Thyroid gland (tissue), 4 donors: ENCODE data around the gene GLIS2. TPM values are rescaled to one million over a fixed set of nuclear protein-coding genes. Genes with fewer than 3 reads are reported as not detected.

ENCODE experiments used
- DNase-seq, 2 donors: peaks; one replicate each; pipeline ENCODE4 v3.0.0-alpha.2; 2019
- H3K27ac ChIP-seq, 3 donors: fragments of 200-600 bp; sonication (generic); 1 replicate in 2 of 3; 2 replicates in 1 of 3; pipeline ENCODE4 v1.5.1; 2016 to 2019; ENCODE audit warnings: mild to moderate bottlenecking in 1 of 3, moderate library complexity in 1 of 3
- H3K27me3 ChIP-seq: fragments of 200-600 bp; sonication (generic); one replicate; pipeline ENCODE4 v1.5.1; 2019
- H3K36me3 ChIP-seq, 2 donors: fragments of 200-600 bp; sonication (generic); one replicate each; pipeline ENCODE4 v1.5.1; 2016 to 2019
- H3K4me1 ChIP-seq, 2 donors: fragments of 200-600 bp; sonication (generic); one replicate each; pipeline ENCODE4 v1.5.1; 2017 to 2019
- H3K4me3 ChIP-seq, 3 donors: fragments of 200-600 bp; sonication (generic); replicated peaks in 1 of 3; 1 replicate in 2 of 3; 2 replicates in 1 of 3; pipeline ENCODE4 v1.5.1; 2016; ENCODE audit warnings: mild to moderate bottlenecking in 1 of 3
- H3K9me3 ChIP-seq: fragments of 200-600 bp; sonication (generic); one replicate; pipeline ENCODE4 v1.5.1; 2017
- POLR2A ChIP-seq, 2 donors: fragments of 450-650 bp; IDR thresholded peaks; one replicate each; pipeline ENCODE4 v1.6.1; 2017; ENCODE audit warnings: antibody characterized with exemption in 2 of 2, mild to moderate bottlenecking in 2 of 2, moderate library complexity in 1 of 2
- WGBS, 2 donors: methylation state at CpG; one replicate each; pipeline ENCODE4 v1.1.5; 2017; 5-methylcytosine and 5-hydroxymethylcytosine counted together
- intact Hi-C: fragments of 100-400 bp; cut with DNase I; formaldehyde crosslinking; loops from one replicate; pipeline ENCODE4 v1.15.1; 2023
- total RNA-seq, 4 donors: library from RNA; depleted of rRNA; stranded (reverse); fragments of >200 nt; gene quantifications; one replicate each; pipeline ENCODE4 v1.2.3, GENCODE V29; 2016
- TF ChIP-seq, protein P1 (sequence below), 6 experiments: fragments of 200-600 bp in 3 of 6; fragments of 450-650 bp in 3 of 6; sonication (generic) in 3 of 6; IDR thresholded peaks; one replicate each; pipeline ENCODE4 v1.5.1; 2016 to 2019; ENCODE audit warnings: antibody characterized with exemption in 6 of 6, mild to moderate bottlenecking in 2 of 6, inconsistent platforms in 1 of 6, moderate library complexity in 1 of 6

The GLIS2 gene
- total RNA-seq, 4 donors from 2014 or later = 5.5 to 7.6 (median 6.7) TPM

DNA sequence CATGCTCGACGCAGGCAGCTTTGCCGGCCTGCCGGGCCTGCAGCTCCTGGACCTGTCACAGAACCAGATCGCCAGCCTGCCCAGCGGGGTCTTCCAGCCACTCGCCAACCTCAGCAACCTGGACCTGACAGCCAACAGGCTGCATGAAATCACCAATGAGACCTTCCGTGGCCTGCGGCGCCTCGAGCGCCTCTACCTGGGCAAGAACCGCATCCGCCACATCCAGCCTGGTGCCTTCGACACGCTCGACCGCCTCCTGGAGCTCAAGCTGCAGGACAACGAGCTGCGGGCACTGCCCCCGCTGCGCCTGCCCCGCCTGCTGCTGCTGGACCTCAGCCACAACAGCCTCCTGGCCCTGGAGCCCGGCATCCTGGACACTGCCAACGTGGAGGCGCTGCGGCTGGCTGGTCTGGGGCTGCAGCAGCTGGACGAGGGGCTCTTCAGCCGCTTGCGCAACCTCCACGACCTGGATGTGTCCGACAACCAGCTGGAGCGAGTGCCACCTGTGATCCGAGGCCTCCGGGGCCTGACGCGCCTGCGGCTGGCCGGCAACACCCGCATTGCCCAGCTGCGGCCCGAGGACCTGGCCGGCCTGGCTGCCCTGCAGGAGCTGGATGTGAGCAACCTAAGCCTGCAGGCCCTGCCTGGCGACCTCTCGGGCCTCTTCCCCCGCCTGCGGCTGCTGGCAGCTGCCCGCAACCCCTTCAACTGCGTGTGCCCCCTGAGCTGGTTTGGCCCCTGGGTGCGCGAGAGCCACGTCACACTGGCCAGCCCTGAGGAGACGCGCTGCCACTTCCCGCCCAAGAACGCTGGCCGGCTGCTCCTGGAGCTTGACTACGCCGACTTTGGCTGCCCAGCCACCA, 65.4 kb downstream of the GLIS2 start:
- intact Hi-C loops = no loop called here
- DNase-seq = peak; percentile 99
- Histone ChIP-seq H3K27ac (peak overlapping the region; percentile 88 to 98 (median 92)), H3K36me3 (peaks cover 0 to 12% of the 10 kb centered on the region in 2 donors), H3K4me3 (no peak overlapping the region), H3K4me1 (peaks cover 57 to 67% of the 10 kb centered on the region in 2 donors), H3K27me3 (no peaks in the 10 kb centered on the region), H3K9me3 (no peaks in the 10 kb centered on the region)
- TF ChIP-seq POLR2A (IDR thresholded peaks at IDR 0.05) = peak in 1 of 2 donors; percentile 8
- TF ChIP-seq, protein P1, sequence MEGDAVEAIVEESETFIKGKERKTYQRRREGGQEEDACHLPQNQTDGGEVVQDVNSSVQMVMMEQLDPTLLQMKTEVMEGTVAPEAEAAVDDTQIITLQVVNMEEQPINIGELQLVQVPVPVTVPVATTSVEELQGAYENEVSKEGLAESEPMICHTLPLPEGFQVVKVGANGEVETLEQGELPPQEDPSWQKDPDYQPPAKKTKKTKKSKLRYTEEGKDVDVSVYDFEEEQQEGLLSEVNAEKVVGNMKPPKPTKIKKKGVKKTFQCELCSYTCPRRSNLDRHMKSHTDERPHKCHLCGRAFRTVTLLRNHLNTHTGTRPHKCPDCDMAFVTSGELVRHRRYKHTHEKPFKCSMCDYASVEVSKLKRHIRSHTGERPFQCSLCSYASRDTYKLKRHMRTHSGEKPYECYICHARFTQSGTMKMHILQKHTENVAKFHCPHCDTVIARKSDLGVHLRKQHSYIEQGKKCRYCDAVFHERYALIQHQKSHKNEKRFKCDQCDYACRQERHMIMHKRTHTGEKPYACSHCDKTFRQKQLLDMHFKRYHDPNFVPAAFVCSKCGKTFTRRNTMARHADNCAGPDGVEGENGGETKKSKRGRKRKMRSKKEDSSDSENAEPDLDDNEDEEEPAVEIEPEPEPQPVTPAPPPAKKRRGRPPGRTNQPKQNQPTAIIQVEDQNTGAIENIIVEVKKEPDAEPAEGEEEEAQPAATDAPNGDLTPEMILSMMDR (IDR thresholded peaks at IDR 0.05) = peak in 2 of 6 experiments; percentile 21 to 39
- WGBS, 2 donors = 80 to 92% methylated on average over 8 to 21 of the region's 59 CpGs

GRCh38 chr16:4381935-4382794, 66.3 kb downstream of the GLIS2 start:
- peaks cover 48 to 66% of the 10 kb centered on the region in 2 donors for H3K4me1 ChIP-seq
- intact Hi-C loops = no loop called here
- no peaks in the 10 kb centered on the region for H3K27me3 ChIP-seq
- WGBS, 2 donors = 94 to 95% methylated on average over 28 to 35 of the region's 55 CpGs
- no peak for TF ChIP-seq POLR2A (IDR thresholded peaks at IDR 0.05)
- TF ChIP-seq, protein P1 (IDR thresholded peaks at IDR 0.05) = no peak
- no peaks in the 10 kb centered on the region for H3K9me3 ChIP-seq
- no peak for DNase-seq
- H3K36me3 ChIP-seq = peaks cover 0 to 12% of the 10 kb centered on the region in 2 donors
- H3K4me3 ChIP-seq = no peak overlapping the region
- H3K27ac ChIP-seq = peak overlapping the region; percentile 88 to 98 (median 92)

- H3K9me3 ChIP-seq = no peaks in the 10 kb centered on the region
- no peak for DNase-seq
- peak overlapping the region in 2 of 3 donors; percentile 88 to 98 for H3K27ac ChIP-seq
- peaks cover 41 to 62% of the 10 kb centered on the region in 2 donors for H3K4me1 ChIP-seq
- no peak overlapping the region for H3K4me3 ChIP-seq
- TF ChIP-seq POLR2A (IDR thresholded peaks at IDR 0.05) = no peak
- TF ChIP-seq, protein P1 (IDR thresholded peaks at IDR 0.05) = no peak
- H3K36me3 ChIP-seq = peaks cover 0 to 12% of the 10 kb centered on the region in 2 donors
- no peaks in the 10 kb centered on the region for H3K27me3 ChIP-seq
- 85 to 93% methylated on average over 18 to 21 of the region's 21 CpGs for WGBS, 2 donors
- intact Hi-C loops = no loop called here
These were observed 67.0 kb downstream of the GLIS2 start for GRCh38 chr16:4382795-4383357.

DNA sequence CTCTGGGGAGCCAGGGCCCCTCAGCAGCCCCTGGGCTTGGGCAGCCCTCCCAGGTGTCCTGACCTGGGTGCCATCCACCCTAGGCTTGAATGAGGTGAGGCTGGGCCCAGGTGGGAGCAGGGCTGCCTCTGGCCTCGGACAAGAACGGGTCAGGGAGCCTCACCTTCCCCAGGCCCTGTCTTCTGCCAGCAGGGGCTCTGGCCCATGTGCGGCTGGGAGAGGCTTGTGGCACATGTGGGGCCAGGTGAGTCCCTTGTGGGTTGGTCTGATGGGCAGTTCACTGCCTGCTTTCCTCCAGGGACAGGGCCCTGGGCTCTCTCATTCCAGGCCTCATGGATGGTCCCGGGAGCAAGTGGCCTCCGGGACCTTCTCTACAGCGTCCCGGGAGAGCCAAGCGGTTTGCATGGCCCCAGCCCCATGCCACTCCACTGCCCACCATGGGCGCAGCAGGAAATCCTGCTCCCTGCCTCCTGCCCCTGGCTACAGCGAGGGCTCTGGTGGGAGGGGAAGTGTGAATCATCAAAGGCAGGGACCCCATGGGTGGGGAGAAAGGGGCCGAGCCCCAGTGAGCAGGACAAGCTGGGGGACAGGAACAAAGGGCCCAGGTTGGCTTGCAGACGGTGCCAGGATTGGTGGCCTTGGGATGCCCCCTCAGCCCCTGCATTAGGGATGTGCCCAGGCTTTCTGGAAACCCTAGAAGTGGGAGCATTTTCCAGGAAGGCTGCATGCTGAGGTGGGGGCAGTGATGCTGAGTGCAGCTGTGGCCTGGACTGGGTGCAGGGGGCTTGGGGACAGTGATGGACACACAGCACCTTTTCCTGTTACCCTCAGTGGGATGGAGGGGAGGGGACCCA, 68.0 kb downstream of the GLIS2 start:
- Histone ChIP-seq H3K27me3 (no peaks in the 10 kb centered on the region), H3K4me1 (peaks cover 34 to 53% of the 10 kb centered on the region in 2 donors), H3K27ac (peak overlapping the region in 1 of 3 donors; percentile 98), H3K36me3 (peaks cover 0 to 12% of the 10 kb centered on the region in 2 donors), H3K4me3 (no peak overlapping the region), H3K9me3 (no peaks in the 10 kb centered on the region)
- no peak for DNase-seq
- TF ChIP-seq, protein P1 (IDR thresholded peaks at IDR 0.05) = no peak
- no peak for TF ChIP-seq POLR2A (IDR thresholded peaks at IDR 0.05)
- intact Hi-C loops = no loop called here
- WGBS, 2 donors = 90 to 100% methylated on average over 6 to 7 of the region's 12 CpGs
